HG02884 (cell line): ENCODE measurements around the gene TRDN.
"Not testable (repeated sequence)": the region's sequence is repeated elsewhere in the genome, so short reads cannot be mapped to it uniquely, and the experiment has no call there.

Source experiments
- ATAC-seq: cut with Tn5 transposase; IDR thresholded peaks from one replicate; pipeline ENCODE4 v1.9.1; 2021; ENCODE audit warnings: mild to moderate bottlenecking, moderate library complexity; ENCODE audit not compliant: unreplicated experiment

TRDN gene

GRCh38 chr6:123635144-123635543 lies 1.6 kb downstream of the TRDN start:
- ATAC-seq, result no peak

GRCh38 chr6:123632641-123633040 lies 4.1 kb downstream of the TRDN start:
- ATAC-seq, result no peak

DNA sequence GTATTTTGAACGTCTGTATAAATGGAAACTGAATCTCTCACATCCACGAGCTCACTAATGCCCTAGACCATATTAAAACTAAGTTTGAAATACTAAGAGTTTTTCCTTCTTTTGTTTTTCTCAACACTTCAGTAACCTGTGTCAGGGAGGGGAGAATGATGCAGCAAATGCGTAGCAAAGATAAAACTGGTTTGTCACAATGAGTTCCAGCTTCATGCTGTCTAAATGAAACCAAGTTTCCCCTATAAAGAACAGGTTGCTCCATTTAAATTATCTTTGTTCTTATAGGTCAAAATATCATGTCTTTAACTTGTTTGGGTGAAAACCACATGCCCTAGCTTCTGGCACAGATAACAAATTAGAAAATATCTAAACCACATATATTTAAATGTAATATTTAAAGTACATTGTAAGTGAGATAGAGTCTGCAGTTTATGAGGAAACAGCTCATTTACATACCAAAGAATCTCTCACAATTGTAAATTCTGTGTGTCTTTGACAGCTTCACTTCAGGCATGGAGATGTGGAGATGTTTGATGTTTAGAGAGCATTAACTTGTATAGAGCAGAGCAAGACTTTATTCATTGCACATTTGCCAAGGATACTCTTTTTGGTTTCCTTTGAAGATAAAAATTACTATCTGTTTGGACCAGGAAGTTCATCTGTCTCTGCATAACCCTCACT lies 7.3 kb downstream of the TRDN start:
- no peak for ATAC-seq

DNA sequence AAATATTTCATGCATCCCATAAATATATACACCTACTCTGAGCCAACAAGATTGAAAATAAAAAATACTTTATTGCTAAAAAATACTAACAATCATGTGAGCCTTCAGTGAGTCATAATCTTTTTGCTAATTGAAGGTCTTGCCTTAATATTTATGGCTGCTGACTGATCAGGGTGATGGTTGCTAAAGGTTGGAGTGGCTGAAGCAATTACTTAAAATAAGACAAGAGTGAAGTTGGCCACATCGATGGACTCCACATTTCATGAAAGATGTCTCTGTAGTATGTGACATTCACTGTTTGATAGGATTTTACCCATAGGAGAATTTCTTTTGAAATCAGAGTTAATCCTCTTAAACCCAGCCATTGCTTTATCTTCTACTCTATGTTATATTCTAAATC lies 11.1 kb downstream of the TRDN start:
- ATAC-seq, result no peak

DNA sequence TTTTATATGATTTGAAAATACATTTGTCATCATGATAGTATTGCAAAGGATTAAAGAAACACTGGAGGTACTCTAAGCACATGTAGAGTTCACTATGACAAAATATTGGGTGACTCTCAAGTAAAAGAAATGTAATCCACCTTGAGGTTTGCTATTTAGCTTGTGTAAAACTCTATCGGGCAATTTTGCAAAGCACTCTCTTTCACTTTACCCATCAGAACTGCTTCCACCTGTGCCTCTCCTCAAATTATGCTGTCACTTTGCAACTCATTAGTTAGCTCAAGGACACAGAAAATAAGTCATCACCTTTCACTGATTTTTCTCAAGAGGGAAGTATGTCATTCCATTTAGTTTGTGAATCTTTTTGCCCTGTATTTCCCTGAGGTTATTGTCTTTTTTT lies 14.0 kb downstream of the TRDN start:
- ATAC-seq, result no peak

DNA sequence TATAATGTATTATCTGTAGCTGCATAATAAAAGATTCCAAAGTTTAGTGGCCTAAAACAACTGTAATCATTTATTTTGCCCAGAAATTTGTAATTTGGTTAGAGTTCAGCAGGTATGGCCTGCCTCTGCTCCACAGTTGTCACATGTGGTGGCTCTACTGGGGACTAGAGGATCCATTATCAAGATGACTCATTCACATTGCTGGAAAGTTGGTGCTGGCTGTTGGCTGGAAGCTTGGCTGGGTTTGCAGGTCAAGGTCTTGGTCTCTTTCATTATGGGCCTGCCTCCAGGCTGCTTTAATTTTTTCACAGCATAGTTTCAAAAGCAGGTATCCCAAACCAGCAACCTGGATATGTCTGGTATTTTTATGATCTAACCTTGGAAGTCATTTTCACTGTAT lies 17.6 kb downstream of the TRDN start:
- ATAC-seq, result no peak

- ATAC-seq, result no peak
Observed at GRCh38 chr6:123616942-123617341, 19.8 kb downstream of the TRDN start.

- no peak for ATAC-seq
Observed at GRCh38 chr6:123616016-123616415, 20.7 kb downstream of the TRDN start.

- no peak for ATAC-seq
Observed at GRCh38 chr6:123610779-123611178, 26.0 kb downstream of the TRDN start.

- no peak for ATAC-seq
Observed at GRCh38 chr6:123604067-123604466, 32.7 kb downstream of the TRDN start.

DNA sequence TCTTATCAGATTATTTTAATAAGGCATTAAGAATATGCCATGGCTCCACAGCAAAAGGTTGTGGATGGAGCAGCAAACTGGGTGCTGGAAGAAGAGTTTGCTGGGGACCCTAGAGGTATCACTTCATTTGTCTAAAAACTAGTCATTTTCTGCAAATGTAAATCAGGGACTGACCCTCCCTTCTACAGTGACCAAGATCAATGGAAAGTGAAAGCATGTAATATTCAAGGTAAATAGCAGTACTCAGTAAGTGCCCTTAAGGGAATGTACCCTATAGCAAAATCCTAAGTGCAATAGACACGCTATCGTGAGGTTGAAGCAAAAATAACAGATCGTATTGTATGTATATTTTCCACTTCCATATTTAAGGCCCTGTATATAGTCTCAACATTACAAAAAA lies 38.7 kb downstream of the TRDN start:
- peak; percentile 75 for ATAC-seq

- ATAC-seq, result no peak
Observed at GRCh38 chr6:123594776-123595175, 42.0 kb downstream of the TRDN start.

DNA sequence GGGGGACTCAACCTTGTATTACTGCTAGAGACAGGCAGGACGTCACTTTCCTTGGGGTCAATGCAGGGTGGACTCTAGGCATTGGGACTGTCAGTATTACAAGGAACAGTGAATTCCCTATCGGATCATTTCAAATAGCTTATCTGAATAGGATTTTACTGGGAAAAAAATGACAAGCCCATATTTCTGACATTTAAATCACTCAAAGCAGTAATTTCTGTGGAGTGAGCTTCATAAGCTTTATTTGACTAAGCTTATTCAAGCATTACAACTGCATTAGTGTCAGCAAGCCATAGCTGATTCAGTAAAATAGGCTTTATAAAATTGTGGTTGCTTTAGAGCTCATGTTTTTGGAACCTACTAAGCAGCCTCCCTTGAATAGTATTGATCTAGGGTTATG lies 44.3 kb downstream of the TRDN start:
- ATAC-seq, result no peak

DNA sequence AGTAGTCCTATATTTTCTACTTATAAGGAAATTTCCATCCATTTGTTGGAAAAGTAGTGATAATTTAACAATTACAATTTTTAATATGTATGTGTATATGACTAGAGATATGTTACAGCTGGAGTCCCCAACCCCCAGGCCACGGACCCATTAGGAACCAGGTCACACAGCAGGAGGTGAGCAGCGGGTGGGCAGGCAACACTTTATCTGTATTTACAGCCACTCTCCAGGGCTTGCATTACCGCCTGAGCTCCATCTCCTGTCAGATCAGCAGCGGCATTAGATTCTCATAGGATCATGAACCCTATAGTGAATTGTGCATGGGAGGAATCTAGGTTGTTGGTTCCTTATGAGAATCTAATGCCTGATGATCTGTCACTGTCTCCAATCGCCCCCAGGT lies 46.8 kb downstream of the TRDN start:
- ATAC-seq, result no peak

DNA sequence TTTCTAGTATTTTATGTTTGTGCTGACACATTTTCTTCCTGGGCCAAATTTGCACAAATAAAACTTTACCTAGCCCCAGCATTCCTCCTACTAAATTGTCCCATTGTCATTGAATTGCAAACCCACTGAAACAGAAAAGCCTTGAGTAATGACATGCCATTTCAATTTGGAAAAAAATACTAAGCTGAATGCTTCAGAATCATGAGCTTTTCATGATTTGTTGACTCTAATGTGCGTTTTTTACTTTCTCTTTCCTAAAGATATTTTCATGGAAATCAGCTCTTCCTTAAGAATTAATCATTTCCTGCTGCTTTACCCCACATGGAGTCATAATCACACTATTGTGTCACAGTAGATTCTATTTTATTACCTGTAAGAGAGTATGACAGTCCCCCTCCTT lies 47.4 kb downstream of the TRDN start:
- ATAC-seq, result no peak

- no peak for ATAC-seq
Observed at GRCh38 chr6:123588546-123588895, 48.2 kb downstream of the TRDN start.

DNA sequence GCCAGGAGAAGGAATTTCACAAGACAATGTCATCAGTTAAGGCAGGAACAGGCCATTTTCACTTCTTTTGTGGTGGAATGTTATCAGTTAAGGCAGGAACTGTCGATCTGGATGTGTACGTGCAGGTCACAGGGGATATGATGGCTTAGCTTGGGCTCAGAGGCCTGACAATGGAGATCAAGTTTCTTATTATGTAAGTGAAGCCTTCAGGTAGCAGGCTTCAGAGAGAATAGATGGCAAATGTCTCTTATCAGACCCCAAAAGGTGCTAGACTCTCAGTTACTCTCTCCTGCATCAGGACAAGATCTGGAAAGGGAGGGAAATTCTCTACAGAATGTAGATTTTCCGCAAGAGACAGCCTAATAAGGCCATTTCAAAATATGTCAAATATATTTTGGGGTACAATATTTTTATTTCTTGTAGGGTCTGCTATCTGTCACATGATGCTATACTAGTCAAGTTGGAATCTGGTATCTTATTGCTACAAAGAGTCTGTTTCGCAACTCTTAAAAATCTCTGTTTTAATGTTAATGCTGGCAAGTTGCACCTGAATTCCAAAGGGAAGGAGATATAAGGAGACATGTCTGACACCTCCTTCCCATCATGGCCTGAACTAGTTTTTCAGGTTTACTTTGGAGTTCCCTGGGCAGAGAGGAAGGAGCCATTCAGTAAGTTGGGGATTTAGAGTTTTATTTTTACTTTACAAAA lies 48.8 kb downstream of the TRDN start:
- ATAC-seq, result no peak

- not testable (repeated sequence) for ATAC-seq
Observed at GRCh38 chr6:123587407-123587806, 49.3 kb downstream of the TRDN start.

GRCh38 chr6:123580331-123580730 lies 56.4 kb downstream of the TRDN start:
- ATAC-seq, result no peak

DNA sequence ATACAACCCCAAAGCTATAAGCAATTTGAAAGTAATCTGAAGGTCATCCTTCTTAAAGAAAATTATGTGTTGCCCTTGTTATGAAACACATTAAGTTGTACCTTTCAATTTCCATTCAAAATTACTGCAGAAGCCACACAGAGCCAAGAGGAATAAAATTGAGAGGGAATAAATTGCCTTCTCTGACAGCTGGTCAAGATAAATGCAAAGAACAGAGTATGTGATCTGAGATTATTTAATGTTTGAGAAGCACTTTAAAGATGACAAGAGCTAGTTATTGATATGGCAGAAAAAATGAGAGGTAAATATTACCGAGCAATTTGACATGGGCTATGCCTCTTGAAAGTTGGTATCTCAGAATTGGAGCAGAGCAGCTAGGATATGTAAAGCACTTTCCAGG lies 61.6 kb downstream of the TRDN start:
- no peak for ATAC-seq

- no peak for ATAC-seq
Observed at GRCh38 chr6:123570813-123571684, 65.7 kb downstream of the TRDN start.

GRCh38 chr6:123569575-123569974 lies 67.2 kb downstream of the TRDN start:
- ATAC-seq, result no peak
